Cardiac muscle cell (in vitro differentiated cells and primary cell): ENCODE measurements around the gene IKZF3. TPM values are rescaled to one million over a fixed set of nuclear protein-coding genes. Genes with fewer than 3 reads are reported as not detected.

Experiments used
- DNase-seq, 2 donors: peaks; one replicate each; pipeline versions ENCODE4 v3.0.0 to v3.0.0-alpha.2; 2010 to 2017; ENCODE audit warnings: low read depth in 1 of 2, low spot score in 1 of 2
- H3K27ac ChIP-seq: fragments of 200-600 bp; sonication (generic); 2 replicates; pipeline ENCODE4 v1.5.1; 2016
- H3K27me3 ChIP-seq: fragments of 200-600 bp; sonication (generic); 2 replicates; pipeline ENCODE4 v1.6.0; 2016; ENCODE audit warnings: control low read depth
- H3K36me3 ChIP-seq: fragments of 200-600 bp; sonication (generic); 2 replicates; pipeline ENCODE4 v1.5.1; 2016; ENCODE audit warnings: control low read depth
- H3K4me1 ChIP-seq: fragments of 200-600 bp; sonication (generic); 2 replicates; pipeline ENCODE4 v1.8.1; 2017; ENCODE audit warnings: low read depth, mild to moderate bottlenecking, mixed run types
- H3K4me3 ChIP-seq: fragments of 200-600 bp; sonication (generic); 2 replicates; pipeline ENCODE4 v1.5.1; 2016; ENCODE audit warnings: mild to moderate bottlenecking
- H3K9me3 ChIP-seq: fragments of 200-600 bp; sonication (generic); 2 replicates; pipeline ENCODE4 v1.5.1; 2017; ENCODE audit warnings: low read depth, mild to moderate bottlenecking, control low read depth
- polyA plus RNA-seq: library from polyadenylated mRNA; unstranded; fragments of >200 nt; fragmentation: Nextera tagmentation; extraction: Ambion mirVana; gene quantifications from 2 replicates; pipeline ENCODE4 v1.2.1, GENCODE V29; 2016
- total RNA-seq: library from RNA; depleted of rRNA; stranded (reverse); fragments of >200 nt; gene quantifications from 2 replicates; pipeline ENCODE4 v1.2.3, GENCODE V29; 2016
- TF ChIP-seq, protein P1 (sequence below): IDR thresholded peaks from 2 replicates; pipeline ENCODE4 v1.5.1; 2012; ENCODE audit warnings: low read depth, mild to moderate bottlenecking, low read length

IKZF3 gene
- total and polyA plus RNA-seq, 2 experiments from 2014 or later: not detected

DNA sequence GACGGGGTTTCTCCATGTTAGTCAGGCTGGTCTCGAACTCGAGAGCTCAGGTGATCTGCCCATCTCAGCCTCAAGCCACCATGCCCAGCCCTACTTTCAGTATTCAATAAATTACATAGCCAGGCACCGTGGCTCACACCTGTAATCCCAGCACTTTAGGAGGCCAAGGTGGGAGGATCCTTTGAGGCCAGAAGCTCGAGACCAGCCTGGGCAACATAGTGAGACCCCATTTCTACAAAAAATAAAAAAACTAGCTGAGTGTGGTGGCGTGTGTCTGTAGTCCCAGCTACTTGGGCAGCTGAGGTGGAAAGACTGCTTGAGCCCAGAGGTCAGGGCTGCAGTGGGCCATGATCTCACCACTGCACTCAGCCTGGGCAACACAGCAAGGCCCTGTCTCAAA, 142.0 kb downstream of the IKZF3 start:
- no peak for DNase-seq
- no peaks in the 10 kb centered on the region for H3K4me1 ChIP-seq
- no peak overlapping the region for H3K4me3 ChIP-seq
- peaks cover 59% of the 10 kb centered on the region for H3K36me3 ChIP-seq
- no peak overlapping the region for H3K27ac ChIP-seq
- H3K27me3 ChIP-seq: no peaks in the 10 kb centered on the region
- no peaks in the 10 kb centered on the region for H3K9me3 ChIP-seq
- TF ChIP-seq, protein P1, sequence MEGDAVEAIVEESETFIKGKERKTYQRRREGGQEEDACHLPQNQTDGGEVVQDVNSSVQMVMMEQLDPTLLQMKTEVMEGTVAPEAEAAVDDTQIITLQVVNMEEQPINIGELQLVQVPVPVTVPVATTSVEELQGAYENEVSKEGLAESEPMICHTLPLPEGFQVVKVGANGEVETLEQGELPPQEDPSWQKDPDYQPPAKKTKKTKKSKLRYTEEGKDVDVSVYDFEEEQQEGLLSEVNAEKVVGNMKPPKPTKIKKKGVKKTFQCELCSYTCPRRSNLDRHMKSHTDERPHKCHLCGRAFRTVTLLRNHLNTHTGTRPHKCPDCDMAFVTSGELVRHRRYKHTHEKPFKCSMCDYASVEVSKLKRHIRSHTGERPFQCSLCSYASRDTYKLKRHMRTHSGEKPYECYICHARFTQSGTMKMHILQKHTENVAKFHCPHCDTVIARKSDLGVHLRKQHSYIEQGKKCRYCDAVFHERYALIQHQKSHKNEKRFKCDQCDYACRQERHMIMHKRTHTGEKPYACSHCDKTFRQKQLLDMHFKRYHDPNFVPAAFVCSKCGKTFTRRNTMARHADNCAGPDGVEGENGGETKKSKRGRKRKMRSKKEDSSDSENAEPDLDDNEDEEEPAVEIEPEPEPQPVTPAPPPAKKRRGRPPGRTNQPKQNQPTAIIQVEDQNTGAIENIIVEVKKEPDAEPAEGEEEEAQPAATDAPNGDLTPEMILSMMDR: no peak

DNA sequence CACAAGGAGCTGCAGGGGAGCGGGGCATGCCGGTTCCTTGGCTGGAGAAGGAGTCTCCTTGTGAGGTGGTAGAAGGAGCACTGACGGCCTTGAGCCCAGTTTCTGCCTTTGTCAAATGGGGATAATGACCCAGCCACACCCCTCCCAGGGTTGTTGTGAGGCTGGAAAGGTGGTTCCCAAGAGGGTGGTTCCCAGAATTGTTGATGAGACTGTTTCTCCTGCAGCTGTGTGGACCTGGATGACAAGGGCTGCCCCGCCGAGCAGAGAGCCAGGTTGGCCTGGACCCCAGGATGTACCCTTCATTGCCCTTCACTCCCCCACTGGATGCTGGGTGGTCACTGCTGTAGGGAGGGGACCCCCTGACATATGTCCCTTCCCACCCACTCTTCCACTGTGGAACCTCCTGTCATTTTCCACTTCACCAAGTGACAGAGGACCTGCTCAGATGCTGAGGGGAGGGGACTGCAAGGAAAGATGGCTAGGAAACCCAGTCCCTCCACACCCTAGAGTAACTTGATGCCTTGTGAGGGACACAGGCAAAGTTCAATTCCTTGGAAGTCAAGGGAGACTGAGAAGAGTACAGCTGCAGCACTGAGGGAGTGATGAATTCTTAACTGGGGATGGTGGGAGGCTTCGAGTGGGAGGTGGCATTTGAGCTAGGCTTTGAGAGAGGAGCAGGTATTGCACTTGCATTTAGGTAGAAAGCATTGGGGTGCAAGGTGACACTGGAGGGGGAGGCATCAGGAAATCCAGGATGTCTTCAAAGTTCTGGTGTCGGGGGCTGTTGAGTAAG, 144.4 kb downstream of the IKZF3 start:
- no peak overlapping the region for H3K4me3 ChIP-seq
- no peaks in the 10 kb centered on the region for H3K9me3 ChIP-seq
- H3K36me3 ChIP-seq: peaks cover 70% of the 10 kb centered on the region
- H3K27me3 ChIP-seq: no peaks in the 10 kb centered on the region
- DNase-seq: no peak
- no peak overlapping the region for H3K27ac ChIP-seq
- TF ChIP-seq, protein P1: no peak
- no peaks in the 10 kb centered on the region for H3K4me1 ChIP-seq

DNA sequence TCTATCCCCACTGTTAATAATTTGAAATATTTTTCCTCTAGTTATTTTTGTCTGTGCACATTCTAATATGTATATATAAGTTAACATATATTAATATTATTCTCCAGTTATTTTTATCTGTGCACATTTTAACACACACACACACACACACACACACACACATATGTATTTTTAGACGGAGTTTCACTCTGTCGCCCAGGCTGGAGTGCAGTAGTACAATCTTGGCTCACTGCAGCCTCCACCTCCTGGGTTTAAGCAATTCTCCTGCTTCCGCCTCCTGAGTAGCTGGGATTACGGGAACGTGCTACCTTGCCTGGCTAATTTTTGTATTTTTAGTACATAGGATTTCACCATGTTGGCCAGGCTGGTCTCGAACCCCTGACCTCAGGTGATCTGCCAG, 146.5 kb downstream of the IKZF3 start:
- no peak for DNase-seq
- H3K9me3 ChIP-seq: no peaks in the 10 kb centered on the region
- TF ChIP-seq, protein P1: no peak
- no peak overlapping the region for H3K4me3 ChIP-seq
- no peaks in the 10 kb centered on the region for H3K27me3 ChIP-seq
- H3K36me3 ChIP-seq: peaks cover 73% of the 10 kb centered on the region
- no peaks in the 10 kb centered on the region for H3K4me1 ChIP-seq
- H3K27ac ChIP-seq: no peak overlapping the region

DNA sequence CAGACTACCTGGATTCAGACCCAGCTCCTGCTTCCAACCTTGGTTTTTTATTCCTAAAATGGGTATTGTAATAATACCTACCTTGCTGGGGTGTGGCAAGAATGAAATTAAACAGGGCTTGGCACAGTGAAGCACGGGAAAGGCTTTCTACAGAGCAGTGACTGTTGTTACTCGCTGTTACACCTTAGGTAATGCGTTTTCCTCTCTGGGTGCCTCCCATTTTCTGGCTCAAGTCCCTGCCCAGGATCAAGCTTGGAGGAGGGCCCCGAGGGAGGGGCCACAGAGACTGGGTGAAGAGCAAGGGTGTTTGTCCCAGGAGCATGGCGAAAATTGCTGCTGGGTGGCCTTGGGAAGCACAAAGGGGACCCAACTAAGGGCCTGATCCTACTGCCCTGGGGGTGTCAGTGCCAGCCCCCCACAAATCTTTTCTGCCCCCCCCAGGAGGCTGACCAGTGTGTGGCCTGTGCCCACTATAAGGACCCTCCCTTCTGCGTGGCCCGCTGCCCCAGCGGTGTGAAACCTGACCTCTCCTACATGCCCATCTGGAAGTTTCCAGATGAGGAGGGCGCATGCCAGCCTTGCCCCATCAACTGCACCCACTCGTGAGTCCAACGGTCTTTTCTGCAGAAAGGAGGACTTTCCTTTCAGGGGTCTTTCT, 147.1 kb downstream of the IKZF3 start:
- no peak overlapping the region for H3K4me3 ChIP-seq
- H3K36me3 ChIP-seq: peaks cover 75% of the 10 kb centered on the region
- no peak overlapping the region for H3K27ac ChIP-seq
- no peaks in the 10 kb centered on the region for H3K9me3 ChIP-seq
- TF ChIP-seq, protein P1: no peak
- H3K4me1 ChIP-seq: no peaks in the 10 kb centered on the region
- no peaks in the 10 kb centered on the region for H3K27me3 ChIP-seq
- DNase-seq: no peak

DNA sequence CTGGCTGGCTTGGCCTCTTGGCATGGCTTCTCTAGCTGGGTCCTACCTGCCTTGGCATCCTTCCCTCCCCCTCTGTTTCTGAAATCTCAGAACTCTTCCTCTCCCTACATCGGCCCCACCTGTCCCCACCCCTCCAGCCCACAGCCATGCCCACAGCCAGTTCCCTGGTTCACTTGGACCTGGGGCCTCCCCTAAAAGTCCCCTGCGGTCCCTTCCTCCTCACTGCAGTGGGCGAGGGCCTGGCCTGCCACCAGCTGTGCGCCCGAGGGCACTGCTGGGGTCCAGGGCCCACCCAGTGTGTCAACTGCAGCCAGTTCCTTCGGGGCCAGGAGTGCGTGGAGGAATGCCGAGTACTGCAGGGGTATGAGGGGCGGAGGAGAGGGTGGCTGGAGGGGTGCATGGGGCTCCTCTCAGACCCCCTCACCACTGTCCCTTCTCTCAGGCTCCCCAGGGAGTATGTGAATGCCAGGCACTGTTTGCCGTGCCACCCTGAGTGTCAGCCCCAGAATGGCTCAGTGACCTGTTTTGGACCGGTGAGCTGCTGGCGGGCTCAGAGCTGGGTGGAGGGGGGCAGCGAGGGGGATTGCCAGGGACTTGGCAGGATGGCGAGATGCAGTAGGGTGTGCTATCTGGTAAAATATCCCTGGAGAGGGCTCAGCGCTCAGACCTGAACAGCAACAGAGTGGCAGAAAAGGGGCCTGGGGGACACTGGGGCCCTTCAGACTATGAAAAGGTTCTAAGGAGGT, 147.9 kb downstream of the IKZF3 start:
- H3K27ac ChIP-seq: no peak overlapping the region
- no peak for DNase-seq
- H3K9me3 ChIP-seq: no peaks in the 10 kb centered on the region
- no peak overlapping the region for H3K4me3 ChIP-seq
- no peaks in the 10 kb centered on the region for H3K27me3 ChIP-seq
- no peaks in the 10 kb centered on the region for H3K4me1 ChIP-seq
- peaks cover 75% of the 10 kb centered on the region for H3K36me3 ChIP-seq
- TF ChIP-seq, protein P1: no peak
